HEK293 (cell line): ENCODE measurements around the gene PRUNE2.

Source experiments
- CTCF ChIP-seq: fragments of 450-650 bp; formaldehyde crosslinking; IDR thresholded peaks from 2 replicates; pipeline ENCODE4 v1.5.1; 2016; ENCODE audit warnings: missing biosample characterization, missing genetic modification characterization
- SETDB1 ChIP-seq: IDR thresholded peaks from one replicate; pipeline ENCODE4 v1.6.1; 2017; ENCODE audit warnings: mild to moderate bottlenecking, low read length, moderate library complexity, mixed read lengths; ENCODE audit not compliant: insufficient read length
- ZNF175 ChIP-seq: fragments of 450-650 bp; formaldehyde crosslinking; IDR thresholded peaks from 2 replicates; pipeline ENCODE4 v1.5.1; 2016; ENCODE audit warnings: missing biosample characterization, missing genetic modification characterization
- ZNF324 ChIP-seq: fragments of 450-650 bp; formaldehyde crosslinking; IDR thresholded peaks from 2 replicates; pipeline ENCODE4 v1.5.1; 2016; ENCODE audit warnings: missing biosample characterization, missing genetic modification characterization
- ZNF335 ChIP-seq: fragments of 450-650 bp; formaldehyde crosslinking; conservative IDR thresholded peaks from 2 replicates; pipeline ENCODE4 v1.5.1; 2016; ENCODE audit warnings: missing biosample characterization, missing genetic modification characterization
- ZNF341 ChIP-seq: fragments of 450-650 bp; formaldehyde crosslinking; IDR thresholded peaks from 2 replicates; pipeline ENCODE4; 2016; ENCODE audit warnings: low read depth, missing biosample characterization, missing genetic modification characterization
- ZNF510 ChIP-seq: fragments of 450-650 bp; formaldehyde crosslinking; IDR thresholded peaks from 2 replicates; pipeline ENCODE4 v1.5.1; 2018; ENCODE audit warnings: mild to moderate bottlenecking, missing genetic modification characterization, missing biosample characterization; ENCODE audit not compliant: insufficient replicate concordance
- ZNF549 ChIP-seq: fragments of 450-650 bp; IDR thresholded peaks from 2 replicates; pipeline ENCODE4 v1.5.1; 2018; ENCODE audit warnings: missing biosample characterization, missing genetic modification characterization, mild to moderate bottlenecking, inconsistent platforms, moderate library complexity
- ZNF580 ChIP-seq: fragments of 450-650 bp; formaldehyde crosslinking; IDR thresholded peaks from 2 replicates; pipeline ENCODE4 v1.5.1; 2016; ENCODE audit warnings: missing biosample characterization, missing genetic modification characterization
- ZNF792 ChIP-seq: fragments of 450-650 bp; formaldehyde crosslinking; IDR thresholded peaks from 2 replicates; pipeline ENCODE4 v1.5.1; 2016; ENCODE audit warnings: missing biosample characterization, missing genetic modification characterization

- TF ChIP-seq CTCF (tag by site-specific recombination) (no peak), ZNF549 (tag by site-specific recombination) (no peak), ZNF580 (tag by site-specific recombination) (no peak), ZNF335 (no peak), ZNF792 (tag by site-specific recombination) (no peak), ZNF175 (tag by site-specific recombination) (no peak), ZNF324 (tag by site-specific recombination) (no peak), SETDB1 (no peak), ZNF510 (tag by site-specific recombination) (no peak), ZNF341 (tag by site-specific recombination) (no peak)
Measured at GRCh38 chr9:76642701-76643209, 263.2 kb downstream of the PRUNE2 start.
